AG10803 (cell line): ENCODE results near the gene SLC25A34.

Experiments used
- DNase-seq: peaks from one replicate; pipeline ENCODE4 v3.0.0; 2010; ENCODE audit warnings: low read depth
- H3K4me3 ChIP-seq: 2 replicates; pipeline ENCODE4 v1.5.1; 2011; ENCODE audit warnings: mild to moderate bottlenecking, low read length, control low read depth
- CTCF ChIP-seq: conservative IDR thresholded peaks from 2 replicates; pipeline ENCODE4 v1.5.1; 2011; ENCODE audit warnings: mild to moderate bottlenecking, low read length, control low read depth, inconsistent platforms

Gene SLC25A34

DNA sequence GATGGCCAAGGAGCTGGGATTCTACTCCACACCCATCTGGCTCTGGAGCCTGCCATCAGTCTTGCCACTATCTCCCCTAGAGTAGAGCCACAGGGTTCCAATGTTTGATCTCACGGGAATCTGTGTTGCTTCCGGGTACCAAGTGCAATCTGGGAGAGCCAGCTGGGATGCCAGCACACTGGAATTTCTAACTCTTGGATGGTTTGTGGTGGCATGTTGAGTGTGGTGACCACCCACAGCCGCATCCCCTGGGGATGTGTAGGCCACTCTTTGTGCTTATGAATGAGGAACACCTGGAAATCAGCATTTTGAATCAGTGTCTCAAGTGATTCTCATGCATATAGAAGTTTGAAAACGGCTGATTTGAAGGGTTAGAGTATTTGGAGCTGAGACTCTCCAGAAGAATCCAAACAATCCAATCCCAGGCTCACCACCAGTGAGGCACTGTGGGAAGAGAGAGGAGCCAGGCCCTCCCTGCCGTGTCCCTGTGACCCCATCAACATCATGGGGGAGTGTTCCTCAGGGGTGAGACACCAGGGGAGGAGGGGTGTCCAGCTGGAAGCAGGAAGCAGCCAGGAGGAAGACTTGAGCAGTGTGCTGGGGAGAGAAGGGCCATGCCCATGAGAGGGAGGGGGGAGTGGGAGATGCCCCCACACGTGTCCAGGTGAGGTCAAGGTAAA is 35.9 kb downstream of the SLC25A34 start:
- TF ChIP-seq CTCF, result no peak
- no peak for DNase-seq
- no peak overlapping the region for H3K4me3 ChIP-seq

GRCh38 chr1:15775706-15776105 is 39.6 kb downstream of the SLC25A34 start:
- DNase-seq, result no peak
- no peak for TF ChIP-seq CTCF
- H3K4me3 ChIP-seq, result no peak overlapping the region

DNA sequence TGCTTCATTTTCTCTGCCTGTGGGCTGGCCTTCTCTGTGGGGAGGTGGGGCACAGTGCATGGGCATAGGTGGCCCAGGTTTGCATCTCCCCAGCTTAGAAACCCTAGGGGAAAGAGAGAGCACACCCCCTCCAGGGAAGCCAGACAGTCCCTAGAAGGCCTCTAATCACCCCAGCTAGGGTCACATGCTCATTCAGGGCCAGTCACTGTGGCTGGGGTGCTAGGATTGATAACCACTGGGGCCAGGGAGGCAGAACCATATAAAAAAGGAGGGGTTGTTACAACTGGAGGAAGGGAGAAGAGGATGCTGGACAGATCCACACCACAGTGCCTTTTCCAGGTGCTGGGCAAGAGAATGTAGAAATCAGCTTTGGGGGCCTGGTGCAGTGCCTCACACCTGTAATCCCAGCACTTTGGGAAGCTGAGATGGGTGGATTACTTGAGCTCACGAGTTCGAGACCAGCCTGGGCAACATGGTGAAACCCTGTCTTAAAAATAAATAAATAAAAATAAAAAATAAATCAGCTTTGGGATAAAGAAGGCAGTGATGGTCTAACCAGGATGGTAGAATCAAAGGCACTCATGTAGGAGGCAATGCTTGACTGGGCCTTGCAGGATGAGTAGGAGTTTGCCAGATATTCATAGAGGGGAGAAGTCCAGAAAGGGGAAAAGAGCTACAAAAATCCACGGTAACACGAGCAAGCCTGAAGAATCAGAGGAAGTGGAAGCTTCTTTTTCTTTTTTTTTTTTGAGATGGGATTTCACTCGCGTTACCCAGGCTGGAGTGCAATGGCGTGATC is 42.0 kb downstream of the SLC25A34 start:
- H3K4me3 ChIP-seq, result no peak overlapping the region
- no peak for DNase-seq
- TF ChIP-seq CTCF, result no peak

GRCh38 chr1:15785683-15786082 is 49.6 kb downstream of the SLC25A34 start:
- no peak for DNase-seq
- TF ChIP-seq CTCF, result no peak
- no peak overlapping the region for H3K4me3 ChIP-seq

- no peak for TF ChIP-seq CTCF
- no peak overlapping the region for H3K4me3 ChIP-seq
- peak; percentile 83 for DNase-seq
These were observed 50.5 kb downstream of the SLC25A34 start for GRCh38 chr1:15786581-15786980.

GRCh38 chr1:15788624-15789301 is 52.7 kb downstream of the SLC25A34 start:
- no peak overlapping the region for H3K4me3 ChIP-seq
- no peak for TF ChIP-seq CTCF
- DNase-seq, result peak; percentile 40
